Measurements from ENCODE around the gene LIN7A.

Gene LIN7A

DNA sequence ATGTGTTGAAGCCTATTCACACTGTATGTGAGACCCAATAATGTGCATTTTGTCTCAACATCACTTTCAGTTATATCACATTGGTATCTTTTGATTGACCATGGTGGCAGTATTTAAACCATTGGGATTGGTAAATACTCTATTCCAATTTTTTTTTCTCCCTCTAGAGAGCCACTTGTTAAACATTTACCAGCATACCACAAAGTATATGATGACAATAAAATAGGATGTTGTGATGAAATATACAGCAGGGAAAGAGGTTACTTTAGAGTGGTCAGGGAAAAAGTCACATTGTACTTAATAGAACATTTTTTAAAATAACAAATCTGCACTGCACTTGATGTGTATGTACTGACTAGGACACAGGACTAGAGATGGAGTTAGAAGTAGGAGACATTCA is 5.6 kb upstream of the LIN7A start:
- H3K79me2 ChIP-seq (ENCODE audit: control insufficient read depth, insufficient read depth, low read length), result no peaks in the 10 kb centered on the region
- no peak overlapping the region for H2BK5ac ChIP-seq (ENCODE audit: low read length)
- H3K18ac ChIP-seq (ENCODE audit: low read length), result no peak overlapping the region

DNA sequence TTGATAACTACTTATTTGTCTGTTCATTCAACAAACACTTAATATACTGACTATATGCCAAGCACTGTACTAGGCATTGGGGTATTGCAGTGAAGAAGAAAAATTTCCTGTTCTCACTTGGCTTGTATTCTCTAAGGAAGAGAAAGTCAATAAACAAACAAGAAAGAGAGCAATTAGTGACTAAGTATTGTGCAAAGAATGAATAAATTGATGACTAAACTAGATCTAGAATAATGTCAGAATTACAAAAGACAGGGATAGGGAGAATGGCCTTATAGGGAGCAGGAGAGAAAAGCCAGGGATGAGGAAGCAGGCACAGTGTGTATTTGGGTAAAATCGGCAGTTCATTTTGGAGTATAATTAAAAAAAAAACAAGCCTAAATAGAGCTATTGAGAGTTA is 4.2 kb upstream of the LIN7A start:
- DNase-seq, result no peak
- no peak overlapping the region for H3K27ac ChIP-seq (ENCODE audit: low read depth, low read length)
- no peaks in the 10 kb centered on the region for H3K79me2 ChIP-seq (ENCODE audit: control insufficient read depth, insufficient read depth, low read length)
- no peak overlapping the region for H3K4me3 ChIP-seq (ENCODE audit: low read length)
- H2AK5ac ChIP-seq (ENCODE audit: low read length), result no peak overlapping the region
- no peaks in the 10 kb centered on the region for H3K36me3 ChIP-seq (ENCODE audit: control insufficient read depth, insufficient read depth, low read length)
- no peak overlapping the region for H2BK5ac ChIP-seq (ENCODE audit: low read length)
- H3K4me1 ChIP-seq (ENCODE audit: control insufficient read depth, low read depth, low read length), result peaks cover 4% of the 10 kb centered on the region
- no peaks in the 10 kb centered on the region for H3K27me3 ChIP-seq (ENCODE audit: insufficient read depth, low read length, poor library complexity)
- H3K9ac ChIP-seq (ENCODE audit: low read length), result no peak overlapping the region
- H2BK120ac ChIP-seq (ENCODE audit: low read depth, low read length), result no peak overlapping the region
- no peak overlapping the region for H3K56ac ChIP-seq (ENCODE audit: low read length)
- H3K23ac ChIP-seq (ENCODE audit: low read length), result no peak overlapping the region
- H3K4me2 ChIP-seq (ENCODE audit: low read length), result no peak overlapping the region
- no peak overlapping the region for H3K18ac ChIP-seq (ENCODE audit: low read length)
- H4K8ac ChIP-seq (ENCODE audit: low read depth, low read length), result no peak overlapping the region
- no peak overlapping the region for H3K4ac ChIP-seq (ENCODE audit: low read depth, low read length)
- H3K79me1 ChIP-seq (ENCODE audit: low read length), result no peaks in the 10 kb centered on the region
- H2BK15ac ChIP-seq (replicated peaks; ENCODE audit: low read depth), result no peak overlapping the region
- no peak overlapping the region for H4K5ac ChIP-seq (ENCODE audit: low read length)
- WGBS (ENCODE audit: extremely low coverage, insufficient coverage, low lambda C conversion rate), result no CpG with 5 or more reads among the region's 1 CpG

More for the DNA sequence above, 5.6 kb upstream of the LIN7A start:
- H3K79me1 ChIP-seq (ENCODE audit: low read length), result no peaks in the 10 kb centered on the region
- no peak overlapping the region for H3K23ac ChIP-seq (ENCODE audit: low read length)
- H2BK15ac ChIP-seq (replicated peaks; ENCODE audit: low read depth), result no peak overlapping the region
- no peak overlapping the region for H4K8ac ChIP-seq (ENCODE audit: low read depth, low read length)
- H3K27me3 ChIP-seq (ENCODE audit: insufficient read depth, low read length, poor library complexity), result no peaks in the 10 kb centered on the region
- no peak overlapping the region for H2BK120ac ChIP-seq (ENCODE audit: low read depth, low read length)
- H3K4ac ChIP-seq (ENCODE audit: low read depth, low read length), result no peak overlapping the region
- H3K27ac ChIP-seq (ENCODE audit: low read depth, low read length), result no peak overlapping the region
- H3K4me3 ChIP-seq (ENCODE audit: low read length), result no peak overlapping the region
- no peak overlapping the region for H3K9ac ChIP-seq (ENCODE audit: low read length)
- no peak overlapping the region for H4K5ac ChIP-seq (ENCODE audit: low read length)
- DNase-seq, result no peak
- no peaks in the 10 kb centered on the region for H3K36me3 ChIP-seq (ENCODE audit: control insufficient read depth, insufficient read depth, low read length)
- H3K4me2 ChIP-seq (ENCODE audit: low read length), result no peak overlapping the region
- H3K4me1 ChIP-seq (ENCODE audit: control insufficient read depth, low read depth, low read length), result peaks cover 4% of the 10 kb centered on the region
- no peak overlapping the region for H3K56ac ChIP-seq (ENCODE audit: low read length)
- no peak overlapping the region for H2AK5ac ChIP-seq (ENCODE audit: low read length)

DNA sequence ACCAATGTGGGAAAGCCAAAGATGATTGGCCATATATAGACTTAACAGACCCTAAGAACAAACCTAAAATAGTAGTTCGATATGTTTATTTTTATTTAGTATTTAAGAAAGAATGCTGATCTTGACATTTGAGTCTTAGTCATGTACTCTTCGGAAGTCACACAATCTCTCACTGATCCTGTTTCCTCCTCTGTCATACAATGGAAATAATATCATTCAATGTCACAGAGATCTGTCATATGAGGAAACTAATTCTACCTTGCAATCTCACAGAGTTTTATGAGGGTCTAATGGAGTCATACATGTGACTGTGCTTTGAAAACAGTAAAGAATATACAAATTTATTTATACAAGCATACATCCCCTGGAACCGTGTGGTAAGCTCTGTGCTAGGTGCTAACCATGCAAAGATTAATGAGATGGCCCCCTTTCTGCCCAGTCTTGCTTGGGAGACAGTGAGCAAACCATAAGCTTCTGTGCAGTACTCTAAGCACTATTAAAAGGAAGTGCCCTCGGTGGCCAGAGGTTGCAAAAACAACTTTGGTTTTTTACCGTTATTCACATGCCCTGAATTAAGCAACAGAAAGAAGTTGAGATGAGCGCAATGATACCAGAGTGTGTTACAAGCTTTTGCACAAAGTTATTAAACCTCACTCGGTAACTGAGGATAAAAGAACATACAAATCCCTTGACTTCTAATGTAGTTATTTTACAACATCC is 1.7 kb upstream of the LIN7A start:
- no peak overlapping the region for H3K27ac ChIP-seq (ENCODE audit: low read depth, low read length)
- no peak for DNase-seq
- H2AK5ac ChIP-seq (ENCODE audit: low read length), result no peak overlapping the region
- no peak overlapping the region for H2BK15ac ChIP-seq (replicated peaks; ENCODE audit: low read depth)
- H3K27me3 ChIP-seq (ENCODE audit: insufficient read depth, low read length, poor library complexity), result no peaks in the 10 kb centered on the region
- H3K4me3 ChIP-seq (ENCODE audit: low read length), result no peak overlapping the region
- H3K56ac ChIP-seq (ENCODE audit: low read length), result no peak overlapping the region
- H3K79me2 ChIP-seq (ENCODE audit: control insufficient read depth, insufficient read depth, low read length), result no peaks in the 10 kb centered on the region
- no peak overlapping the region for H2BK5ac ChIP-seq (ENCODE audit: low read length)
- H3K36me3 ChIP-seq (ENCODE audit: control insufficient read depth, insufficient read depth, low read length), result no peaks in the 10 kb centered on the region
- H3K79me1 ChIP-seq (ENCODE audit: low read length), result no peaks in the 10 kb centered on the region
- H3K18ac ChIP-seq (ENCODE audit: low read length), result no peak overlapping the region
- H3K23ac ChIP-seq (ENCODE audit: low read length), result no peak overlapping the region
- H3K4me2 ChIP-seq (ENCODE audit: low read length), result no peak overlapping the region
- no peak overlapping the region for H3K4ac ChIP-seq (ENCODE audit: low read depth, low read length)
- H2BK120ac ChIP-seq (ENCODE audit: low read depth, low read length), result no peak overlapping the region
- no peak overlapping the region for H4K8ac ChIP-seq (ENCODE audit: low read depth, low read length)
- H4K5ac ChIP-seq (ENCODE audit: low read length), result no peak overlapping the region
- H3K4me1 ChIP-seq (ENCODE audit: control insufficient read depth, low read depth, low read length), result peaks cover 4% of the 10 kb centered on the region
- no CpG with 5 or more reads among the region's 7 CpGs for WGBS (ENCODE audit: extremely low coverage, insufficient coverage, low lambda C conversion rate)
- no peak overlapping the region for H3K9ac ChIP-seq (ENCODE audit: low read length)

- no peak overlapping the region for H2AK5ac ChIP-seq (ENCODE audit: low read length)
- no peak for DNase-seq
- no peak overlapping the region for H4K5ac ChIP-seq (ENCODE audit: low read length)
- no peak overlapping the region for H3K4ac ChIP-seq (ENCODE audit: low read depth, low read length)
- no peak overlapping the region for H4K8ac ChIP-seq (ENCODE audit: low read depth, low read length)
- H3K27me3 ChIP-seq (ENCODE audit: insufficient read depth, low read length, poor library complexity), result no peaks in the 10 kb centered on the region
- H2BK5ac ChIP-seq (ENCODE audit: low read length), result no peak overlapping the region
- no peaks in the 10 kb centered on the region for H3K79me2 ChIP-seq (ENCODE audit: control insufficient read depth, insufficient read depth, low read length)
- H3K23ac ChIP-seq (ENCODE audit: low read length), result no peak overlapping the region
- H3K36me3 ChIP-seq (ENCODE audit: control insufficient read depth, insufficient read depth, low read length), result no peaks in the 10 kb centered on the region
- H3K18ac ChIP-seq (ENCODE audit: low read length), result no peak overlapping the region
- H3K56ac ChIP-seq (ENCODE audit: low read length), result no peak overlapping the region
- H3K4me2 ChIP-seq (ENCODE audit: low read length), result no peak overlapping the region
- WGBS (ENCODE audit: extremely low coverage, insufficient coverage, low lambda C conversion rate), result no CpG with 5 or more reads among the region's 7 CpGs
- H3K9ac ChIP-seq (ENCODE audit: low read length), result no peak overlapping the region
- H3K4me1 ChIP-seq (ENCODE audit: control insufficient read depth, low read depth, low read length), result peaks cover 4% of the 10 kb centered on the region
- H2BK15ac ChIP-seq (replicated peaks; ENCODE audit: low read depth), result no peak overlapping the region
- H3K4me3 ChIP-seq (ENCODE audit: low read length), result no peak overlapping the region
- H3K79me1 ChIP-seq (ENCODE audit: low read length), result no peaks in the 10 kb centered on the region
- H3K27ac ChIP-seq (ENCODE audit: low read depth, low read length), result no peak overlapping the region
- no peak overlapping the region for H2BK120ac ChIP-seq (ENCODE audit: low read depth, low read length)
These were observed 663 bp upstream of the LIN7A start for GRCh38 chr12:80938397-80938796.

- H3K56ac ChIP-seq (ENCODE audit: low read length), result peak overlapping the region; percentile 96
- DNase-seq, result peak; percentile 89
- H4K5ac ChIP-seq (ENCODE audit: low read length), result no peak overlapping the region
- H2AK5ac ChIP-seq (ENCODE audit: low read length), result no peak overlapping the region
- H2BK15ac ChIP-seq (replicated peaks; ENCODE audit: low read depth), result no peak overlapping the region
- no peaks in the 10 kb centered on the region for H3K27me3 ChIP-seq (ENCODE audit: insufficient read depth, low read length, poor library complexity)
- H3K79me1 ChIP-seq (ENCODE audit: low read length), result no peaks in the 10 kb centered on the region
- no peaks in the 10 kb centered on the region for H3K79me2 ChIP-seq (ENCODE audit: control insufficient read depth, insufficient read depth, low read length)
- WGBS (ENCODE audit: extremely low coverage, insufficient coverage, low lambda C conversion rate), result no CpG with 5 or more reads among the region's 67 CpGs
- peak overlapping the region; percentile 73 for H2BK5ac ChIP-seq (ENCODE audit: low read length)
- no peak overlapping the region for H4K8ac ChIP-seq (ENCODE audit: low read depth, low read length)
- peak overlapping the region; percentile 87 for H3K9ac ChIP-seq (ENCODE audit: low read length)
- no peak overlapping the region for H3K4ac ChIP-seq (ENCODE audit: low read depth, low read length)
- H3K4me3 ChIP-seq (ENCODE audit: low read length), result peak overlapping the region; percentile 79
- H3K18ac ChIP-seq (ENCODE audit: low read length), result peak overlapping the region; percentile 93
- H3K27ac ChIP-seq (ENCODE audit: low read depth, low read length), result peak overlapping the region; percentile 87
- H3K4me1 ChIP-seq (ENCODE audit: control insufficient read depth, low read depth, low read length), result peaks cover 4% of the 10 kb centered on the region
- H3K36me3 ChIP-seq (ENCODE audit: control insufficient read depth, insufficient read depth, low read length), result no peaks in the 10 kb centered on the region
- H3K4me2 ChIP-seq (ENCODE audit: low read length), result peak overlapping the region; percentile 82
- peak overlapping the region; percentile 8 for H2BK120ac ChIP-seq (ENCODE audit: low read depth, low read length)
- H3K23ac ChIP-seq (ENCODE audit: low read length), result peak overlapping the region; percentile 85
These were observed 918 bp downstream of the LIN7A start for GRCh38 chr12:80936642-80937390.

Measured in mesendoderm (in vitro differentiated cells).